Measurements from ENCODE around the gene TSEN2. TPM values are rescaled to one million over a fixed set of nuclear protein-coding genes. Genes with fewer than 3 reads are reported as not detected.

TSEN2 gene
- total RNA-seq, 1 experiment from 2014 or later: 22.0 TPM

DNA sequence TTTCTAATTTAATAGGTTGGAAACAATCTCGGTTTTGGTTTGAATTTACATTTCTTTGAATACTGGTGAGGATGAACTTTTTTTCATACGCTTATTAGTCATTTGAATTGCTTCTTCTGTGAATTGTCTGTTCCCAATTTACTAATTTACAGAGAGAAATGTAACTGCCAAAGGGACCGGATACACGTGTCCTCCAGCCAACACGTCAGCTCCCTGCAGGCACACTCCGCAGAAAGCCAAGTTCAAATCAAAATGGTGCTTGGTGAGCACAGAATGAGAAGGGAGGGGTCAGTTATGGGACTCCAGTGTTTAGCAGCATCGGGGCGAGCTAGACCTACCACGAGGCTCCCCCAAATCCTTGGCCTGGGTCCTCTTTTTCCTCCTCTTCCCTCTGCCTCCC is 10.8 kb upstream of the TSEN2 start:
- H4K5ac ChIP-seq (ENCODE audit: insufficient read length, low read depth, low read length): no peak overlapping the region
- no peak overlapping the region for H2BK5ac ChIP-seq (ENCODE audit: insufficient read length, low read length)
- TF ChIP-seq, protein P1, sequence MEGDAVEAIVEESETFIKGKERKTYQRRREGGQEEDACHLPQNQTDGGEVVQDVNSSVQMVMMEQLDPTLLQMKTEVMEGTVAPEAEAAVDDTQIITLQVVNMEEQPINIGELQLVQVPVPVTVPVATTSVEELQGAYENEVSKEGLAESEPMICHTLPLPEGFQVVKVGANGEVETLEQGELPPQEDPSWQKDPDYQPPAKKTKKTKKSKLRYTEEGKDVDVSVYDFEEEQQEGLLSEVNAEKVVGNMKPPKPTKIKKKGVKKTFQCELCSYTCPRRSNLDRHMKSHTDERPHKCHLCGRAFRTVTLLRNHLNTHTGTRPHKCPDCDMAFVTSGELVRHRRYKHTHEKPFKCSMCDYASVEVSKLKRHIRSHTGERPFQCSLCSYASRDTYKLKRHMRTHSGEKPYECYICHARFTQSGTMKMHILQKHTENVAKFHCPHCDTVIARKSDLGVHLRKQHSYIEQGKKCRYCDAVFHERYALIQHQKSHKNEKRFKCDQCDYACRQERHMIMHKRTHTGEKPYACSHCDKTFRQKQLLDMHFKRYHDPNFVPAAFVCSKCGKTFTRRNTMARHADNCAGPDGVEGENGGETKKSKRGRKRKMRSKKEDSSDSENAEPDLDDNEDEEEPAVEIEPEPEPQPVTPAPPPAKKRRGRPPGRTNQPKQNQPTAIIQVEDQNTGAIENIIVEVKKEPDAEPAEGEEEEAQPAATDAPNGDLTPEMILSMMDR (conservative IDR thresholded peaks at IDR 0.05): no peak
- H2BK15ac ChIP-seq (ENCODE audit: low read depth, low read length): no peak overlapping the region
- no peak overlapping the region for H4K8ac ChIP-seq (replicated peaks; ENCODE audit: insufficient read length, low read depth, low read length)
- H3K4ac ChIP-seq (ENCODE audit: low read depth, low read length): no peak overlapping the region
- no peak overlapping the region for H3K56ac ChIP-seq (ENCODE audit: insufficient read length, low read depth, low read length)
- no peak overlapping the region for H3K14ac ChIP-seq (ENCODE audit: insufficient read depth, low read length)
- H3K9me3 ChIP-seq (ENCODE audit: control insufficient read depth, low read depth, low read length): no peaks in the 10 kb centered on the region
- no peak for DNase-seq
- Mint-ChIP-seq H3K36me3 (ENCODE audit: insufficient read depth in 1 of 3, low read depth in 3 of 3) (no peaks in the 10 kb centered on the region), H3K27me3 (ENCODE audit: low read depth) (no peaks in the 10 kb centered on the region; the same call in 1 of the 2 replicates), H3K9me3 (no peaks in the 10 kb centered on the region), H3K4me1 (peaks cover 13 to 20% of the 10 kb centered on the region in 2 experiments), H3K27ac (no peak overlapping the region), H3K4me3 (no peak overlapping the region)
- H3K23ac ChIP-seq (ENCODE audit: insufficient read length, low read depth, low read length): no peak overlapping the region
- H3K23me2 ChIP-seq (ENCODE audit: insufficient read length, low read depth, low read length, poor library complexity, severe bottlenecking): no peaks in the 10 kb centered on the region
- no peak overlapping the region for H2BK12ac ChIP-seq (ENCODE audit: insufficient read length, low read depth, low read length)
- no peaks in the 10 kb centered on the region for H3K27me3 ChIP-seq (ENCODE audit: insufficient read depth, low read length)
- no peak overlapping the region for H4K91ac ChIP-seq (ENCODE audit: insufficient read length, low read depth, low read length)
- H3K18ac ChIP-seq (ENCODE audit: insufficient read length, low read depth, low read length): no peak overlapping the region
- WGBS (ENCODE audit: extremely low coverage, insufficient read length, low lambda C conversion rate): no CpG with 5 or more reads among the region's 9 CpGs
- no peak overlapping the region for H3K27ac ChIP-seq (ENCODE audit: insufficient read length, low read depth, low read length)
- no peak overlapping the region for H2AK5ac ChIP-seq (ENCODE audit: insufficient read length, low read length)
- no peaks in the 10 kb centered on the region for H4K20me1 ChIP-seq (ENCODE audit: control insufficient read depth, insufficient read depth, insufficient read length)
- no peak overlapping the region for H3K9ac ChIP-seq (ENCODE audit: extremely low read depth, insufficient read length, low read length)
- no peak overlapping the region for H3K4me2 ChIP-seq (ENCODE audit: insufficient read depth, insufficient read length, low read length)
- no peak overlapping the region for H2BK20ac ChIP-seq (ENCODE audit: low read depth, low read length, poor library complexity, severe bottlenecking)
- no peaks in the 10 kb centered on the region for H3K4me1 ChIP-seq (ENCODE audit: insufficient read depth, low read length)
- H3T11ph ChIP-seq (ENCODE audit: low read length): no peak overlapping the region
- H2BK120ac ChIP-seq (ENCODE audit: low read depth, low read length, poor library complexity, severe bottlenecking): no peak overlapping the region
- H3K79me2 ChIP-seq (ENCODE audit: insufficient read depth, low read length): no peaks in the 10 kb centered on the region
- H3K79me1 ChIP-seq (ENCODE audit: insufficient read depth, low read depth, low read length, poor library complexity, severe bottlenecking): no peaks in the 10 kb centered on the region
- no peak overlapping the region for H2AFZ ChIP-seq (ENCODE audit: low read length)

Measured in H9 (cell line).